ENCODE data around the gene INO80E.

Gene INO80E

GRCh38 chr16:30006659-30007377 lies 10.8 kb downstream of the INO80E start:
- TF ChIP-seq CTCF (IDR thresholded peaks at IDR 0.05; ENCODE audit: low read length, missing control alignments), result no peak
- DNase-seq (ENCODE audit: low read depth), result no peak
- H3K4me3 ChIP-seq (replicated peaks; ENCODE audit: low read depth, low read length), result no peak overlapping the region

GRCh38 chr16:30007378-30007895 lies 11.4 kb downstream of the INO80E start:
- no peak for TF ChIP-seq CTCF (IDR thresholded peaks at IDR 0.05; ENCODE audit: low read length, missing control alignments)
- no peak for DNase-seq (ENCODE audit: low read depth)
- no peak overlapping the region for H3K4me3 ChIP-seq (replicated peaks; ENCODE audit: low read depth, low read length)

GRCh38 chr16:30009085-30009862 lies 13.2 kb downstream of the INO80E start:
- no peak for TF ChIP-seq CTCF (IDR thresholded peaks at IDR 0.05; ENCODE audit: low read length, missing control alignments)
- no peak for DNase-seq (ENCODE audit: low read depth)
- H3K4me3 ChIP-seq (replicated peaks; ENCODE audit: low read depth, low read length), result no peak overlapping the region

GRCh38 chr16:30009990-30010843 lies 14.2 kb downstream of the INO80E start:
- no peak overlapping the region for H3K4me3 ChIP-seq (replicated peaks; ENCODE audit: low read depth, low read length)
- DNase-seq (ENCODE audit: low read depth), result no peak
- no peak for TF ChIP-seq CTCF (IDR thresholded peaks at IDR 0.05; ENCODE audit: low read length, missing control alignments)

GRCh38 chr16:30010844-30011713 lies 15.0 kb downstream of the INO80E start, which contains the start of gene DOC2A:
Gene DOC2A, minus strand, starts transcription at chr16:30011027. Its CDS starts 805 bp downstream, at chr16:30010222.
- TF ChIP-seq CTCF (IDR thresholded peaks at IDR 0.05; ENCODE audit: low read length, missing control alignments), result no peak
- peak within 1 kb of the TSS; percentile 37 for H3K4me3 ChIP-seq (replicated peaks; ENCODE audit: low read depth, low read length)
- no peak for DNase-seq (ENCODE audit: low read depth)
